B cell (primary cell): ENCODE data around the gene MATN1. TPM values are rescaled to one million over a fixed set of nuclear protein-coding genes. Genes with fewer than 3 reads are reported as not detected.
A peak's percentile ranks its signal among the peaks of the same experiment; 100 is the strongest.

Experiments
- ATAC-seq: fragments of 200-7000 bp; cut with Tn5 transposase; one replicate; pipeline ENCODE4 v1.10.0; 2021; ENCODE audit warnings: low read depth, mild to moderate bottlenecking, moderate number of reproducible peaks, moderate library complexity
- CTCF ChIA-PET: fragments of 350-600 bp; sonication (Branson Sonifier 250); formaldehyde crosslinking; loops from one replicate; lab custom pipeline; 2021; ENCODE audit warnings: antibody characterized with exemption, inconsistent platforms; lab: Charles Lee
- POLR2A ChIA-PET: fragments of 350-600 bp; sonication (Branson Sonifier 250); formaldehyde crosslinking; loops from one replicate; lab custom pipeline; 2021; ENCODE audit warnings: antibody characterized with exemption; lab: Charles Lee
- DNase-seq: peaks from one replicate; pipeline ENCODE4 v3.0.0; 2013
- H2AFZ ChIP-seq: 2 replicates; pipeline ENCODE4 v1.6.1; 2012; ENCODE audit warnings: mild to moderate bottlenecking, low read depth, low read length; ENCODE audit not compliant: insufficient read depth, poor library complexity, severe bottlenecking
- H3K27ac ChIP-seq, 2 donors: 1 replicate in 1 of 2; 2 replicates in 1 of 2; pipeline ENCODE4 v1.5.1; 2012 to 2013; ENCODE audit warnings: low read length in 2 of 2, mild to moderate bottlenecking in 2 of 2, moderate library complexity in 1 of 2
- H3K27me3 ChIP-seq, 4 experiments: fragments of 200-600 bp in 1 of 4; sonication (generic) in 1 of 4; replicated peaks in 1 of 4; 1 replicate in 2 of 4; 2 replicates in 2 of 4; pipeline versions ENCODE4 v1.6.1 to v1.7.0; 2013 to 2016; ENCODE audit warnings: low read length in 3 of 4, mild to moderate bottlenecking in 2 of 4, mixed read lengths in 1 of 4, moderate library complexity in 1 of 4; ENCODE audit not compliant: insufficient read depth in 4 of 4, control insufficient read depth in 3 of 4; ENCODE audit errors: control extremely low read depth in 1 of 4
- H3K36me3 ChIP-seq, 2 experiments: replicated peaks in 1 of 2; 1 replicate in 1 of 2; 2 replicates in 1 of 2; pipeline versions ENCODE4 v1.6.1 to v1.7.1; 2013; ENCODE audit warnings: low read length in 1 of 2; ENCODE audit not compliant: insufficient read depth in 2 of 2, control insufficient read depth in 1 of 2; ENCODE audit errors: control extremely low read depth in 1 of 2, extremely low read depth in 1 of 2
- H3K4me1 ChIP-seq, 2 donors: fragments of 200-600 bp in 1 of 2; sonication (generic) in 1 of 2; 1 replicate in 1 of 2; 2 replicates in 1 of 2; pipeline versions ENCODE4 v1.5.1 to v1.6.1; 2013 to 2017; ENCODE audit warnings: low read length in 2 of 2; ENCODE audit not compliant: control insufficient read depth in 2 of 2, insufficient read depth in 2 of 2
- H3K4me2 ChIP-seq: replicated peaks from 2 replicates; pipeline ENCODE3; 2012; ENCODE audit warnings: mild to moderate bottlenecking, low read depth, low read length; ENCODE audit not compliant: poor library complexity, severe bottlenecking
- H3K4me3 ChIP-seq, 5 experiments: fragments of 200-600 bp in 1 of 5; sonication (generic) in 1 of 5; 1 replicate in 3 of 5; 2 replicates in 2 of 5; pipeline versions ENCODE4 v1.5.1 to v1.7.0; 2011 to 2016; ENCODE audit warnings: low read length in 4 of 5, mild to moderate bottlenecking in 4 of 5, low read depth in 2 of 5, control low read depth in 1 of 5, moderate library complexity in 1 of 5; ENCODE audit not compliant: insufficient read depth in 1 of 5; ENCODE audit errors: control extremely low read depth in 1 of 5, extremely low read depth in 1 of 5
- H3K79me2 ChIP-seq: fragments of 200-600 bp; sonication (generic); one replicate; pipeline ENCODE4 v1.6.0; 2016; ENCODE audit warnings: low read length; ENCODE audit not compliant: control insufficient read depth, insufficient read depth
- H3K9ac ChIP-seq: fragments of 200-600 bp; sonication (generic); 2 replicates; pipeline ENCODE4 v1.6.1; 2017; ENCODE audit warnings: mild to moderate bottlenecking, low read length, moderate library complexity
- H3K9me3 ChIP-seq, 3 donors: one replicate each; pipeline versions ENCODE4 v1.6.1 to v1.7.1; 2013; ENCODE audit warnings: low read length in 2 of 3; ENCODE audit not compliant: control insufficient read depth in 2 of 3, insufficient read depth in 1 of 3; ENCODE audit errors: control extremely low read depth in 1 of 3
- H4K20me1 ChIP-seq: 2 replicates; pipeline ENCODE4 v1.6.0; 2012; ENCODE audit warnings: mild to moderate bottlenecking, low read length; ENCODE audit not compliant: insufficient read depth, control insufficient read depth, poor library complexity, severe bottlenecking
- H3K27ac Mint-ChIP-seq: one replicate; pipeline ENCODE4 v1.8.0; 2021; ENCODE audit warnings: mixed read lengths
- H3K27me3 Mint-ChIP-seq: one replicate; pipeline ENCODE4 v1.8.0; 2021; ENCODE audit warnings: mixed read lengths
- H3K4me1 Mint-ChIP-seq: one replicate; pipeline ENCODE4 v1.8.0; 2021; ENCODE audit warnings: mixed read lengths
- H3K4me3 Mint-ChIP-seq: one replicate; pipeline ENCODE4 v1.8.0; 2021; ENCODE audit warnings: mixed read lengths
- H3K9me3 Mint-ChIP-seq: one replicate; pipeline ENCODE4 v1.8.0; 2022; ENCODE audit warnings: mixed read lengths; ENCODE audit not compliant: insufficient read depth
- EZH2 ChIP-seq: IDR thresholded peaks from 2 replicates; pipeline ENCODE4 v1.6.1; 2012; ENCODE audit warnings: borderline replicate concordance, low read depth, mild to moderate bottlenecking, moderate library complexity, low read length; ENCODE audit not compliant: insufficient read depth, poor library complexity, severe bottlenecking
- WGBS: methylation state at CpG from one replicate; pipeline ENCODE4 v1.1.5; 2013; ENCODE audit warnings: missing lambda C conversion rate; ENCODE audit not compliant: insufficient coverage; 5-methylcytosine and 5-hydroxymethylcytosine counted together
- intact Hi-C: fragments of 100-400 bp; cut with micrococcal nuclease; formaldehyde crosslinking; loops from one replicate; pipeline ENCODE4 v1.10.0; 2022
- polyA plus RNA-seq: library from polyadenylated mRNA; depleted of rRNA; stranded (reverse); fragments of >200 nt; gene quantifications from 2 replicates; pipeline ENCODE4 v1.2.3, GENCODE V29; 2012
- total RNA-seq, 2 donors: library from RNA; stranded (reverse); fragments of 120-200 nt in 1 of 2; gene quantifications; 1 replicate in 1 of 2; 2 replicates in 1 of 2; pipeline versions ENCODE4 v1.2.3 to v1.2.4, GENCODE V29; 2013 to 2022
- TF ChIP-seq, protein P1 (sequence below): fragments of 200-600 bp; IDR thresholded peaks from one replicate; pipeline ENCODE4 v1.8.0; 2022; ENCODE audit warnings: antibody characterized with exemption, mild to moderate bottlenecking

MATN1 gene
- total and polyA plus RNA-seq, 2 donors (not counting 1 experiment from before 2014, with no cell fraction given) = 2.5 to 3.2 TPM

DNA sequence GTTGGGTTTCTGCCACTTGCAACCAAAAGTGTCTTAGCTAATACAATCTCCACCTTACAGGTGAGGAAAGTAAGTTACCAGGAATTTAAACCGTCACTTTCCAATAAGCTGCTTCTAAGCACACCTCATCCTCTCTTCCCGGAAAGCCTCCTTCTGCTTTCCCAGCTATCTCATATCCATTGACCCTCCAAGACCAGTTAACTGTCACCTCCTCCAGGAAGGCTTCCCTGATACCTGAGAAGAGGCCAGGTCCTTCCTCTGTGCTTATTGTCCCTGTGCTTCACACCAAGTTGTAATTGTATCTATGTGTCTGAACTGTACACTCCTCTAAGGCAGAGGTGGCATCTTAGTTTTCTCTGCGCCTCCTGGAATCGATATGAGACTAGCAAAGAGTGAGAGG, 11.2 kb upstream of the MATN1 start:
- no peak overlapping the region for H3K27ac ChIP-seq
- DNase-seq = no peak
- H3K27ac Mint-ChIP-seq = peak overlapping the region; percentile 5
- peaks cover 40% of the 10 kb centered on the region for H3K79me2 ChIP-seq
- no peak overlapping the region for H3K4me3 Mint-ChIP-seq
- peaks cover 71% of the 10 kb centered on the region for H3K4me1 Mint-ChIP-seq
- POLR2A ChIA-PET = interaction anchor here (0.8 to 2.9 kb wide), 4 partner anchors 8 to 23 kb away, joined by 3 to 14 read pairs (median 4); partner anchors contain the start of gene LAPTM5
- intact Hi-C loops = no loop called here
- H2AFZ ChIP-seq = no peak overlapping the region
- WGBS = no CpG with 5 or more reads among the region's 4 CpGs
- no peaks in the 10 kb centered on the region for H3K27me3 ChIP-seq
- H3K27me3 Mint-ChIP-seq = no peaks in the 10 kb centered on the region
- no peak overlapping the region for H3K9ac ChIP-seq
- H3K9me3 Mint-ChIP-seq = no peaks in the 10 kb centered on the region
- no peak overlapping the region for H3K4me2 ChIP-seq
- H4K20me1 ChIP-seq = peaks cover 66% of the 10 kb centered on the region
- H3K4me3 ChIP-seq = no peak overlapping the region
- H3K4me1 ChIP-seq = peaks cover 39 to 61% of the 10 kb centered on the region in 2 donors
- no peaks in the 10 kb centered on the region for H3K9me3 ChIP-seq
- CTCF ChIA-PET = interaction anchor here (2.0 to 38.6 kb wide), 3 partner anchors 14 to 45 kb away, joined by 4 to 769 read pairs (median 78); partner anchors contain the start of gene LAPTM5
- H3K36me3 ChIP-seq = peaks cover 9 to 80% of the 10 kb centered on the region in 2 experiments
- no peak for TF ChIP-seq EZH2
- ATAC-seq = no peak

DNA sequence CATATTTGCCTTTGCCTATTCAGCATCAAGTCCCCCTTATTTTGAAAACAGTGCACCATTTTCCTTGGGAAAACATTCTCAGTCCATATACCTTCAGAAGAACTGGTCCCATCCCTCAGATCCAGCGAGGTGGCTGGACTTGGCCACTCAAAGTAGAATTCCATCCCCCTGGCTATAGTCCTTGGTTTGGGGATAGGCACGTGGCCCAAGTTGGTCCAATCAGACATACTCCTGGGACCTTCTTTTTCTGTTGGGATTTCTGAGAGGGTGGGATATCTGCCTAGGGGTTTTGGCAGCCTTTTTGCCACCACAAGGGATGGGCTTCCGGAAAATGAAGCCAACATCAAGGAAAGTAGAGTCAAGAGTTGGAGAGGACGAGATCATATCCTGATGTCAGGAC, 10.7 kb upstream of the MATN1 start:
- Histone ChIP-seq H3K79me2 (peaks cover 39% of the 10 kb centered on the region), H2AFZ (no peak overlapping the region), H3K9me3 (no peaks in the 10 kb centered on the region), H3K36me3 (peaks cover 9 to 76% of the 10 kb centered on the region in 2 experiments), H3K9ac (no peak overlapping the region), H3K27me3 (no peaks in the 10 kb centered on the region), H3K4me3 (no peak overlapping the region), H3K27ac (peak overlapping the region in 1 of 2 donors; percentile 3), H3K4me1 (peaks cover 43 to 61% of the 10 kb centered on the region in 2 donors), H4K20me1 (peaks cover 61% of the 10 kb centered on the region), H3K4me2 (no peak overlapping the region)
- Mint-ChIP-seq H3K4me3 (no peak overlapping the region), H3K4me1 (peaks cover 71% of the 10 kb centered on the region), H3K27ac (peak overlapping the region; percentile 41), H3K27me3 (no peaks in the 10 kb centered on the region), H3K9me3 (no peaks in the 10 kb centered on the region)
- 97% methylated on average over 3 of the region's 4 CpGs for WGBS
- TF ChIP-seq, protein P1, sequence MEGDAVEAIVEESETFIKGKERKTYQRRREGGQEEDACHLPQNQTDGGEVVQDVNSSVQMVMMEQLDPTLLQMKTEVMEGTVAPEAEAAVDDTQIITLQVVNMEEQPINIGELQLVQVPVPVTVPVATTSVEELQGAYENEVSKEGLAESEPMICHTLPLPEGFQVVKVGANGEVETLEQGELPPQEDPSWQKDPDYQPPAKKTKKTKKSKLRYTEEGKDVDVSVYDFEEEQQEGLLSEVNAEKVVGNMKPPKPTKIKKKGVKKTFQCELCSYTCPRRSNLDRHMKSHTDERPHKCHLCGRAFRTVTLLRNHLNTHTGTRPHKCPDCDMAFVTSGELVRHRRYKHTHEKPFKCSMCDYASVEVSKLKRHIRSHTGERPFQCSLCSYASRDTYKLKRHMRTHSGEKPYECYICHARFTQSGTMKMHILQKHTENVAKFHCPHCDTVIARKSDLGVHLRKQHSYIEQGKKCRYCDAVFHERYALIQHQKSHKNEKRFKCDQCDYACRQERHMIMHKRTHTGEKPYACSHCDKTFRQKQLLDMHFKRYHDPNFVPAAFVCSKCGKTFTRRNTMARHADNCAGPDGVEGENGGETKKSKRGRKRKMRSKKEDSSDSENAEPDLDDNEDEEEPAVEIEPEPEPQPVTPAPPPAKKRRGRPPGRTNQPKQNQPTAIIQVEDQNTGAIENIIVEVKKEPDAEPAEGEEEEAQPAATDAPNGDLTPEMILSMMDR = no peak
- TF ChIP-seq EZH2 = no peak
- intact Hi-C loops = no loop called here
- POLR2A ChIA-PET = interaction anchor here (0.8 to 2.9 kb wide), 3 partner anchors 9 to 20 kb away, joined by 3 to 14 read pairs (median 3); no protein-coding TSS in a partner anchor
- DNase-seq (peak; percentile 35), ATAC-seq (no peak)
- CTCF ChIA-PET = interaction anchor here (2.0 to 38.6 kb wide), 4 partner anchors 14 to 46 kb away, joined by 4 to 769 read pairs (median 50); partner anchors contain the start of gene LAPTM5
